Glutamatergic neuron (in vitro differentiated cells): ENCODE data around the gene FAM90A26. TPM values are rescaled to one million over a fixed set of nuclear protein-coding genes. Genes with fewer than 3 reads are reported as not detected.
"Not testable (repeated sequence)": the region's sequence is repeated elsewhere in the genome, so short reads cannot be mapped to it uniquely, and the experiment has no call there.

Experiments
- DNase-seq: peaks from one replicate; pipeline ENCODE4 v3.0.0; 2022
- H3K27ac Mint-ChIP-seq: one replicate; pipeline ENCODE4 v1.8.0; 2020; ENCODE audit warnings: mild to moderate bottlenecking, mixed read lengths, inconsistent platforms; ENCODE audit not compliant: unreplicated experiment
- H3K27me3 Mint-ChIP-seq: one replicate; pipeline ENCODE4 v1.8.0; 2020; ENCODE audit warnings: mild to moderate bottlenecking, moderate library complexity, mixed read lengths, inconsistent platforms; ENCODE audit not compliant: unreplicated experiment
- H3K36me3 Mint-ChIP-seq: one replicate; pipeline ENCODE4 v1.8.0; 2020; ENCODE audit warnings: mild to moderate bottlenecking, mixed read lengths, inconsistent platforms; ENCODE audit not compliant: unreplicated experiment
- H3K4me1 Mint-ChIP-seq: one replicate; pipeline ENCODE4 v1.8.0; 2020; ENCODE audit warnings: mild to moderate bottlenecking, low read depth, mixed read lengths, inconsistent platforms; ENCODE audit not compliant: unreplicated experiment
- H3K4me3 Mint-ChIP-seq: one replicate; pipeline ENCODE4 v1.8.0; 2020; ENCODE audit warnings: mild to moderate bottlenecking, mixed read lengths, inconsistent platforms; ENCODE audit not compliant: unreplicated experiment
- H3K9me3 Mint-ChIP-seq: one replicate; pipeline ENCODE4 v1.8.0; 2020; ENCODE audit warnings: mild to moderate bottlenecking, moderate library complexity, mixed read lengths, inconsistent platforms; ENCODE audit not compliant: unreplicated experiment
- long read RNA-seq: library from polyadenylated mRNA; unstranded; transcript quantifications from one replicate; pipeline ENCODE4 v2.0.0, GENCODE V29; 2020; ENCODE audit not compliant: unreplicated experiment
- total RNA-seq: library from RNA; stranded (reverse); fragmentation: NEBNext Ultra II Directional; extraction: Animal tissue kit (Norgen Biotek cat#: 25700); gene quantifications from one replicate; pipeline ENCODE4 v1.2.1, GENCODE V29; 2021; ENCODE audit not compliant: unreplicated experiment
- TF ChIP-seq, protein P1 (sequence below): fragments of 200-600 bp; sonication (generic); IDR thresholded peaks from one replicate; pipeline ENCODE4 v1.5.0; 2021; ENCODE audit not compliant: partially characterized antibody, unreplicated experiment

FAM90A26 gene, protein sequence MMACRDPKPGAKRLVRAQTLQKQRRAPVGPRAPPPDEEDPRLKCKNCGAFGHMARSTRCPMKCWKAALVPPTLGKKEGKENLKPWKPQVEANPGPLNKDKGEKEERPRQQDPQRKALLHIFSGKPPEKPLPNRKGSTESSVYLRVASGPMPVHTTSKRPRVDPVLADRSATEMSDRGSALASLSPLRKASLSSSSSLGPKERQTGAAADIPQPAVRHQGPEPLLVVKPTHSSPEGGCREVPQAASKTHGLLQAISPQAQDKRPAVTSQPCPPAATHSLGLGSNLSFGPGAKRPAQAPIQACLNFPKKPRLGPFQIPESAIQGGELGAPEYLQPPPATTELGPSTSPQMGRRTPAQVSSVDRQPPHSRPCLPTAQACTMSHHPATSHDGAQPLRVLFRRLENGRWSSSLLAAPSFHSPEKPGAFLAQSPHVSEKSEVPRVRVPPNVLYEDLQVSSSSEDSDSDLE
- total RNA-seq = not detected
- long read RNA-seq = 0 reads

DNA sequence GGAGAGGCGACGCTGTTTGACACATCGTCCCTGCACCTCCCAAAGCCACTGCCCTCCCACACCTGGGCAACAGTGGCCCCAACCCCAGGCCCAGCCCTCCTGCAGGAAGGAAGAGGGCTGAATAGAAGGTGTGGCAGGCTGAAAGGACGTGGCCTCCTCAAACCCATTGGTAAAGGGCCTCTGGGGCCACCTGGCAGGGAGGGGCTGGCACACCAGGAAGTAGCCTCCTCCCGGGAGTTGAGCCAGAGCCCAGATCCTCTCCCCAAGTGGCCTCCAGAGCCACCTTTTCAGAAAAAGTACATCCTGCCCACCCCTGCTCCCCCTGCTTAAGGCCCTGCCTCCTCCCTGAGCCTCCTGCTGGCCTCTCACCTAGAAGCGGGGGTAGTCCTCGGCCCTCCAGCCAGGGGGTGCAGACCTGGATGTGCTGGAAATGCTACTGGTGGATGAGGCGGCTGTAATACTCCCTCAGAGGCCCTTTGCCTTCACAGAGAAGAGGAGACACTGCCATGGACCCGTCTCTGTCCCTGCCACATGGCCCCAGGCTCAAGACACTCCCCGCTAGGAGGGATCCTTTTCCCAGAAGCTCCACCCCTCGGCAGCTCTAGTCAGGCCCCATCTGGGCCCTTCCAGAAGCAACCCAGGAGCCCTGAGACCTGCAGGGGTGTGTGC lies at the start of gene FAM90A26:
Gene FAM90A26 (plus strand): TSS at position 619 of the 669 bp plus-strand sequence. CDS start 2,764 bp downstream, outside the sequence.
- H3K36me3 Mint-ChIP-seq, H3K4me1 Mint-ChIP-seq, H3K4me3 Mint-ChIP-seq, H3K9me3 Mint-ChIP-seq, H3K27me3 Mint-ChIP-seq, H3K27ac Mint-ChIP-seq, DNase-seq: not testable (repeated sequence)

DNA sequence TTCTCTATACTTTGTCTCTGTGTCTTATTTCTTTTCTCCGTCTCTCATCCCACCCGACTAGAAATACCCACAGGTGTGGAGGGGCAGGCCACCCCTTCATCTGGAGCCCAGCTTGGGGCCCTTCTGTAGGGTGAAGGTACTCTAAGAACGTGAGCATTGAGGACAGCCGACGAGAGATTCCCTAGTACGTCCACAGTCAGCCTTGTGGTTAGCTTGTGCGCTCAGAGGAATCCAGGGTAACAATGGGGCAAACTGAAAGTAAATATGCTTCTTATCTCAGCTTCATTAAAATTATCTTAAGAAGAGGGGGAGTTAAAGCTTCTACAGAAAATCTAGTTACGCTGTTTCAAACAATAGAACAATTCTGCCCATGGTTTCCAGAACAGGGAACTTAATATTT lies 47.5 kb upstream of the FAM90A26 start:
- not testable (repeated sequence) for H3K27me3 Mint-ChIP-seq, H3K4me3 Mint-ChIP-seq, H3K27ac Mint-ChIP-seq, DNase-seq, H3K36me3 Mint-ChIP-seq, H3K9me3 Mint-ChIP-seq, H3K4me1 Mint-ChIP-seq

GRCh38 chr4:9123572-9124007 lies 46.6 kb upstream of the FAM90A26 start:
- peak; percentile 34 for DNase-seq
- H3K4me3 Mint-ChIP-seq, H3K9me3 Mint-ChIP-seq, H3K27me3 Mint-ChIP-seq, H3K27ac Mint-ChIP-seq, H3K4me1 Mint-ChIP-seq, H3K36me3 Mint-ChIP-seq: not testable (repeated sequence)
- TF ChIP-seq, protein P1, sequence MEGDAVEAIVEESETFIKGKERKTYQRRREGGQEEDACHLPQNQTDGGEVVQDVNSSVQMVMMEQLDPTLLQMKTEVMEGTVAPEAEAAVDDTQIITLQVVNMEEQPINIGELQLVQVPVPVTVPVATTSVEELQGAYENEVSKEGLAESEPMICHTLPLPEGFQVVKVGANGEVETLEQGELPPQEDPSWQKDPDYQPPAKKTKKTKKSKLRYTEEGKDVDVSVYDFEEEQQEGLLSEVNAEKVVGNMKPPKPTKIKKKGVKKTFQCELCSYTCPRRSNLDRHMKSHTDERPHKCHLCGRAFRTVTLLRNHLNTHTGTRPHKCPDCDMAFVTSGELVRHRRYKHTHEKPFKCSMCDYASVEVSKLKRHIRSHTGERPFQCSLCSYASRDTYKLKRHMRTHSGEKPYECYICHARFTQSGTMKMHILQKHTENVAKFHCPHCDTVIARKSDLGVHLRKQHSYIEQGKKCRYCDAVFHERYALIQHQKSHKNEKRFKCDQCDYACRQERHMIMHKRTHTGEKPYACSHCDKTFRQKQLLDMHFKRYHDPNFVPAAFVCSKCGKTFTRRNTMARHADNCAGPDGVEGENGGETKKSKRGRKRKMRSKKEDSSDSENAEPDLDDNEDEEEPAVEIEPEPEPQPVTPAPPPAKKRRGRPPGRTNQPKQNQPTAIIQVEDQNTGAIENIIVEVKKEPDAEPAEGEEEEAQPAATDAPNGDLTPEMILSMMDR = peak; percentile 81

DNA sequence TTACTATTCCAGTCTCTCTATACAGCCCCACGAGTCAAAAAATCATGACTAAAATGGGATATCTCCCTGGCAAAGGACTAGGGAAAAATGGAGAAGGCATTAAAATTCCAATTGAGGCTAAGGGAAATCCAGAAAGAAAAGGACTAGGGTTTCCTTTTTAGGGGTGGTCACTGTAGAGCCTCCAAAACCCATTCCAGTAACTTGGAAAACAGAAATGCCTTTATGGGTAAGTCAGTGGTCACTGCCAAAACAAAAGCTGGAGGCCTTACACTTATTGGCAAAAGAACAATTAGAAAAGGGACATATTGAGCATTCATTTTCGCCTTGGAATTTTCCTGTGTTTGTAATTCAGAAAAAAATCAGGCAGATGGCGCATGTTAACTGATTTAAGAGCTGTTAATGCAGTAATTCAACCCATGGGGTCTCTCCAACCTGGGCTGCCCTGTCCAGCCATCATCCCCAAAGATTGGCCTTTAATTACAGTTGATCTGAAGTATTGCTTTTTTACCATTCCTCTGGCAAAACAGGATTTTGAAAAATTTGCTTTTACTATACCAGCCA lies 44.5 kb upstream of the FAM90A26 start:
- not testable (repeated sequence) for H3K27ac Mint-ChIP-seq, H3K36me3 Mint-ChIP-seq, H3K4me3 Mint-ChIP-seq, H3K4me1 Mint-ChIP-seq, DNase-seq, H3K27me3 Mint-ChIP-seq, H3K9me3 Mint-ChIP-seq

- H3K4me3 Mint-ChIP-seq = not testable (repeated sequence)
These were observed 38.8 kb upstream of the FAM90A26 start for GRCh38 chr4:9131420-9131819.

GRCh38 chr4:9132849-9133248 lies 37.4 kb upstream of the FAM90A26 start:
- H3K36me3 Mint-ChIP-seq, H3K27me3 Mint-ChIP-seq, H3K4me3 Mint-ChIP-seq, H3K9me3 Mint-ChIP-seq, H3K27ac Mint-ChIP-seq, DNase-seq, H3K4me1 Mint-ChIP-seq: not testable (repeated sequence)

More at GRCh38 chr4:9131420-9131819, 38.8 kb upstream of the FAM90A26 start:
- not testable (repeated sequence) for H3K4me1 Mint-ChIP-seq, H3K27me3 Mint-ChIP-seq, H3K36me3 Mint-ChIP-seq, DNase-seq, H3K27ac Mint-ChIP-seq, H3K9me3 Mint-ChIP-seq

GRCh38 chr4:9134011-9134410 lies 36.2 kb upstream of the FAM90A26 start:
- not testable (repeated sequence) for H3K9me3 Mint-ChIP-seq, H3K4me1 Mint-ChIP-seq, H3K4me3 Mint-ChIP-seq, H3K27ac Mint-ChIP-seq, DNase-seq, H3K27me3 Mint-ChIP-seq, H3K36me3 Mint-ChIP-seq

GRCh38 chr4:9134556-9134955 lies 35.7 kb upstream of the FAM90A26 start:
- H3K36me3 Mint-ChIP-seq, DNase-seq, H3K4me3 Mint-ChIP-seq, H3K27ac Mint-ChIP-seq, H3K27me3 Mint-ChIP-seq, H3K4me1 Mint-ChIP-seq, H3K9me3 Mint-ChIP-seq: not testable (repeated sequence)

DNA sequence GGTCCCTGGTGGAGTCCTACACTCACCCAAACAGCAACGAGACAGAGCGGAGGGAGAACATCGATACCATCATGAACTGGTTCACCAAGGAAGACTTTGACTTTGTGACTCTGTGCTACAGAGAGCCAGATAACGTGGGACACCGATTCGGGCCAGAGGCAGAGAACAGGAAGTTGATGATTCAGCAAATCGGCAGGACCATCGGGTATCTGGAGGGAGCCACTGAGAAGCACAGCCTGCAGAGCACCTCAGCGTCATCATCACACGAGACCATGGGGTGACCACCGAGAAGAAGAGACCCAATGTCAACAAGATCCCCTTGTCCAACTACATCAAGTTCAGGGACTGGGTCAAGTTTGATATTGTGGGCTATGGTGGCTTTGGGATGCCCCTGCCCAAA lies 29.2 kb upstream of the FAM90A26 start:
- H3K27me3 Mint-ChIP-seq, H3K9me3 Mint-ChIP-seq, H3K36me3 Mint-ChIP-seq, DNase-seq, H3K4me1 Mint-ChIP-seq, H3K4me3 Mint-ChIP-seq, H3K27ac Mint-ChIP-seq: not testable (repeated sequence)

- not testable (repeated sequence) for H3K4me3 Mint-ChIP-seq, H3K9me3 Mint-ChIP-seq, H3K27me3 Mint-ChIP-seq, H3K36me3 Mint-ChIP-seq, DNase-seq, H3K4me1 Mint-ChIP-seq, H3K27ac Mint-ChIP-seq
These were observed 27.4 kb upstream of the FAM90A26 start for GRCh38 chr4:9142786-9143185.
